ENCODE results near the gene GPR137C. TPM values are rescaled to one million over a fixed set of nuclear protein-coding genes. Genes with fewer than 3 reads are reported as not detected.
A peak's percentile ranks its signal among the peaks of the same experiment; 100 is the strongest.

GPR137C gene, protein sequence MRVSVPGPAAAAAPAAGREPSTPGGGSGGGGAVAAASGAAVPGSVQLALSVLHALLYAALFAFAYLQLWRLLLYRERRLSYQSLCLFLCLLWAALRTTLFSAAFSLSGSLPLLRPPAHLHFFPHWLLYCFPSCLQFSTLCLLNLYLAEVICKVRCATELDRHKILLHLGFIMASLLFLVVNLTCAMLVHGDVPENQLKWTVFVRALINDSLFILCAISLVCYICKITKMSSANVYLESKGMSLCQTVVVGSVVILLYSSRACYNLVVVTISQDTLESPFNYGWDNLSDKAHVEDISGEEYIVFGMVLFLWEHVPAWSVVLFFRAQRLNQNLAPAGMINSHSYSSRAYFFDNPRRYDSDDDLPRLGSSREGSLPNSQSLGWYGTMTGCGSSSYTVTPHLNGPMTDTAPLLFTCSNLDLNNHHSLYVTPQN
- total RNA-seq (under 1 TPM; 0.16 to 0.18 TPM), polyA plus RNA-seq (not detected), total RNA-seq (0 to 0.36 (median 0.04) reads per million in 6 experiments)

DNA sequence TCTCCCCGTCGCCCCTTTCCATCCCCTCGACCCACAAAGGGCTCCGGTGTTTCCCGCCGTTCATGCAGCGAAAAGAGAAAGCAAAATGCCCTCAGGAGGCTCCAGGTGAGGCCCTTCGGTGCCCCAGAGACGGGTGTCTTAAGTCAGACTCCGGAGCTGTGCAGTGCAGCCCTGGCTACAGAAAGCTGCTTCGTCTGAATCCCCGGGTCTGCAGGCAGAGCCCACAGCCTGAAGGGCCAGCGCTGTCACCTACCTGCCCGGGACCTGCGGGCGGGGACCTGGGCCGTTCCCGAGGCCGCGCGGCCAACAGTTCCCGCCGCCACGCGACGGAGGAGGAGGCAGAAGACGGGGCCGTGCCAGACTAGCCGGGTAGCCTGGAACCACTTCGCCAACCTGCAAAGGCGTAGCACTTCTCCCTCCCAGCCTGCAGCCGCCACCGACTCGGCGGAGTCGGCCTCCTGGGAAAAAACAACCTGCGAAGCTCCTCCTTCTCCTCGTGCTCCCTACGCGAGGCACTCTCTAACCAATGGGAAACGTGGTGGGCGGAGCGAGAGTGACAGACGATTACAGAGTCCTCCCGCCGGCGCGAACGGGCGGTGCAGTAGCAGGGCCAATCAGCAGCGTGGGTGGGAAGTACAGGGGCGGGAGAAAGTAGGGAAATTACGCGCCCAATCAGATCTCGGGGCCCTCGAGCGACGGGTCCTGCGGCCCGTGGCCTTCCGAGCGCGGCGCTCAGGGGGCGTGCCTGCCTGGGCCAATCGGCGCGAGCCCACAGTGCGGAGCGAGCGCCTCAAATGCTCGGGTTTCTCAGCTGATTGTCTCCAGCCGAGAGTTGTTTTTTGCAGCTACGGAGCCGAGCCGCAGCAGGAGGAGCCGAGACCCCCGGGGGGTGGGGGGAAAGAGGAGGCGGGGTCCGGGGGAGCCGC is at the start of gene GPR137C, which contains the start of gene TXNDC16:
Gene GPR137C (plus strand): TSS at position 774 of the 926 bp plus-strand sequence. CDS start 312 bp downstream, outside the sequence.
Gene TXNDC16 (minus strand): TSS at position 443 of the 926 bp plus-strand sequence. CDS start 8,948 bp downstream, outside the sequence.
- POLR2A ChIA-PET = interaction anchor here (0.6 to 2.0 kb wide), 11 partner anchors 10 to 601 kb away, joined by 3 to 6 read pairs (median 4); partner anchors contain the start of genes DDHD1 and PTGER2
- peak within 1 kb of the TSS; percentile 88 to 98 (median 96) for H3K27ac Mint-ChIP-seq
- H3K27me3 Mint-ChIP-seq = peaks cover 0 to 6% (median 0%) of the 10 kb centered on the region in 5 donors
- H3K4me3 Mint-ChIP-seq = peak within 1 kb of the TSS; percentile 92 to 100 (median 96)
- no peaks in the 10 kb centered on the region for H3K9me3 Mint-ChIP-seq
- ATAC-seq (peak; percentile 87 to 89), DNase-seq (peak; percentile 94 to 100 (median 99))
- H3K36me3 Mint-ChIP-seq = peaks cover 0 to 7% (median 0%) of the 10 kb centered on the region in 3 donors
- peaks cover 18 to 49% (median 30%) of the 10 kb centered on the region in 4 donors for H3K4me1 Mint-ChIP-seq

DNA sequence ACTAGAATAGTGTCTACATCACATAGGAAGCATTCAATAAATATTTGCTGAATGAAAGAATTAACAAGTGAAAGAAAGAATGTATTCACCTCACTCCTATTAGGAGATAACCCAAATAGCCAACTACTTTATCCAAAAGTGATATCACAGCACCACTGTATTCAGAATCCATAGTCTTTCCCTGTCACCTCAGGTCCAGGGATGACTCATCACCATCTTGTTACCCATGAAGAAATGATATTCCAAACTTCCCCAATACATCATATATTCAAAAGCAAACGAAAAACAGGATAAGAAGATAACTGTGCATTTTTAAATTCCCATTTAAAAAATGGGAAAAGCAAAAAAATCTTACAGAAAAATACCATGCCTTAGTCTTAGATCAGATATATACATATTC is 39.4 kb upstream of the GPR137C start:
- POLR2A ChIA-PET = no interaction called here
- Mint-ChIP-seq H3K27ac (no peak overlapping the region), H3K36me3 (peaks cover 0 to 24% (median 14%) of the 10 kb centered on the region in 3 donors), H3K9me3 (peaks cover 0 to under 1% (median 0%) of the 10 kb centered on the region in 9 donors), H3K27me3 (no peaks in the 10 kb centered on the region), H3K4me1 (no peaks in the 10 kb centered on the region), H3K4me3 (no peak overlapping the region)
- no peak for ATAC-seq
- no peak for DNase-seq

DNA sequence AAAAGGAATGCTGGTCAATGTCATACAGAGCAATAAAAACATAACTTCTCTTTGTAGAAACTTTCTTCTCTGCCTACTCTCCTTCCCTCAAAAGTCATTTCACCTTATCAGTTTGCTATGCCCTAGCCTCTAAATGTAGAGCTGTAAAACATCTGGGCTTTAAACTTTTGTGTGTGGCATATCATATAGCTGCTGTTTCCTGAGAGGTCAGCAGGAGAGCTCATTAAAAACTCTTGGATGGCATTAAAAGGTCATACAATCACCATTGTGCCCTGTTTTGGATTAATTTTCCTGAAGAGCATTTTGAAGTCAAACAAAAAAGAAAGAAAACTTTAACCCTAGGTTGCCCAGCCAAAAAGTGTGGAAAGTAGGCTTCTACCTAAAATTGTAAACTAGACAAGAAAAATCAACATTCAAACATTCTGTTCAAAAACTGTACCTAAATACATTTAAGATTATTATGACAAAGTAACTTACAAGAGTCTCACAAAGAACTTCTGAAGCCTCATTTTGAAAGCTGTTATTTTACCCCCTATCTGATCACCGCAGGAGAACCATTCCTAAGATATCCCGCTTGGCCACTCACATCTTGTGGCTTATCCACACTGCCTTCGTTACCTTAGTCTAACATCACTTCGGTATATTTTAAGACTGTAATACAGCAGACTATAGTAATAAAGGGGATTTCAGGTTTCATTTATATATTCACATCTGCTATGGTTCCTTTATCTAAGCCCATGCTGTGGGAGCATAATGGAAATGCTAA is 38.4 kb upstream of the GPR137C start:
- DNase-seq (no peak), ATAC-seq (no peak)
- Mint-ChIP-seq H3K4me1 (no peaks in the 10 kb centered on the region), H3K27ac (no peak overlapping the region), H3K4me3 (no peak overlapping the region), H3K9me3 (no peaks in the 10 kb centered on the region), H3K27me3 (no peaks in the 10 kb centered on the region), H3K36me3 (peaks cover 0 to 19% (median 6%) of the 10 kb centered on the region in 3 donors)
- POLR2A ChIA-PET = no interaction called here

DNA sequence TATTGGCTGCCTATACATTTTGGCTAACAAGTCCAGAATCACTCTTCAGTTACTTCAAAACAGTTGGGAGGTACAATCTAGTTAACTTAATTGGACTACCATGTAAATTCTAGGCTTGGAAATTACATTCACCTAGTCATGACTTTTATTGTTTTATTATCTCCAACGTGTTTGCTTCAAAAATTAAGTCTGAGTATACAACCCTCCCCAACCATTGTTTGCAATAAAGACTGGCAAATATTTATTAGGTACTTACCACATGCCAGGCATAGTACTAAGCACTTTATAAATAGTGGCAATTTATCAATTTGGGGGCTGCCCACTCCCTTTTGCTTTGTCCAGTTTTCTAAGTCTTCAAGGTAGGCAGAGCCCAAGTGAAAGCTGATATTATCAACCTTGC is 30.6 kb upstream of the GPR137C start:
- Mint-ChIP-seq H3K9me3 (no peaks in the 10 kb centered on the region), H3K36me3 (peaks cover 0 to 16% (median 2%) of the 10 kb centered on the region in 3 donors), H3K4me1 (peaks cover 0 to 2% (median 0%) of the 10 kb centered on the region in 4 donors), H3K27ac (no peak overlapping the region), H3K27me3 (no peaks in the 10 kb centered on the region), H3K4me3 (no peak overlapping the region)
- ATAC-seq (no peak), DNase-seq (no peak)
- POLR2A ChIA-PET = no interaction called here

DNA sequence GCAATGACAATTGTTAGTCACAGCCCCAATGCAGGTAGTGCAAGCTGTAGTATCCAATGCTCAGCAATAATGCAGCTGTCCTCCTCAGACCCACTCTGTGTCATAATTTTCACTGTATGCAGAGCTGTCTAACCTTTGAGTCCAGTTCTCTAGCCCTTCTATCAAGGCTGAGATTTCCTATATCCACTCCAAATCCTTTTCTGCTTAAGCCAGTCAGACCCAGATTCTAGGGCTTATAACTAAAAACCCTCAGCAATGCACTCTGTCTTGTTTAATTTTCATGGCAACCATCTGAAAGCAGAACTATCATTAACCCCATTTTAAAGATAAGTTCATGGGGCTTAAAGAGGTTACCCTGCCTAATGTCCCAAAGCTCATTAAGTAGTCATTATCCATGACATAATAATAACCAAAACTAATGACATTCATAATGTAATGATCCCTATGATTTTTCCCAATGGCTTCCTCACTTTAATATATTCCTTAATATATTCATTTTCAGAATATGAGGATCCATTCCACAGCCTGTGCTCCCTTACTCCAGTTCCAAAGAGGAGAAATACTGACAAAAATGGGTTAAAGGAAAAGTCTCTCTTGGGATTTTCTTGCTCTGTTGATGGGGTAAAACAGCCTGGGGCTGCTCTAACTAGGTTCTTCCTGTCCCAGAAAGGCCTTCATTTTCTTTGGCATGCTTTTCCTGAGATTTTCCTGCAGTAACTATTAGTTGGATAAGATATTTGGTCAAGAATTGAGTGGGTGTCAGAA is 29.9 kb upstream of the GPR137C start:
- Mint-ChIP-seq H3K4me1 (peaks cover 0 to 3% (median 0%) of the 10 kb centered on the region in 4 donors), H3K4me3 (no peak overlapping the region), H3K9me3 (no peaks in the 10 kb centered on the region), H3K27me3 (no peaks in the 10 kb centered on the region), H3K27ac (no peak overlapping the region), H3K36me3 (peaks cover 0 to 20% (median 7%) of the 10 kb centered on the region in 3 donors)
- POLR2A ChIA-PET = no interaction called here
- DNase-seq = no peak
- no peak for ATAC-seq

DNA sequence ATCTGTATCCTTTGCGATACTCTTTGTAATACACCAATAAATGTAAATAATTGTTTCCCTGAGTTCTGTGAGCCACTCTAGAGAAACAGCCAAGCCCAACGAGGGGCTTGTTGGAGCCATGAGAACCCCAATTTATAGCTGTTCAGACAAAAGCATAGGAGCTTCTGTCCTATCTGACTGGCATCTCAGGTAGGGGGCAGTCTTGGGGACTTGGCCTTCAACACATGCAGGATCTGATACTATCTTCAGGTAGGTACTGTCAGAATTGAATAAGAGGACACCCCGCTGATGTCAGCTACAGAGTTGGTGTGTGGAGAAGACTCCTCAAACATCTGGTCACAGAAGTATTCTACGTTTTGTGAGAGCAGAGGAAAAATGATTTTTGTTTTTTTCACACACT is 25.6 kb upstream of the GPR137C start:
- peaks cover 0 to 18% (median 10%) of the 10 kb centered on the region in 3 donors for H3K36me3 Mint-ChIP-seq
- no peaks in the 10 kb centered on the region for H3K9me3 Mint-ChIP-seq
- H3K4me1 Mint-ChIP-seq = peaks cover 0 to 3% (median 0%) of the 10 kb centered on the region in 4 donors
- DNase-seq (no peak), ATAC-seq (no peak)
- POLR2A ChIA-PET = interaction anchor here (0.6 kb wide), 1 partner anchor 124 kb away, joined by 3 read pairs; no protein-coding TSS in a partner anchor
- H3K27me3 Mint-ChIP-seq = no peaks in the 10 kb centered on the region
- H3K27ac Mint-ChIP-seq = no peak overlapping the region
- no peak overlapping the region for H3K4me3 Mint-ChIP-seq

DNA sequence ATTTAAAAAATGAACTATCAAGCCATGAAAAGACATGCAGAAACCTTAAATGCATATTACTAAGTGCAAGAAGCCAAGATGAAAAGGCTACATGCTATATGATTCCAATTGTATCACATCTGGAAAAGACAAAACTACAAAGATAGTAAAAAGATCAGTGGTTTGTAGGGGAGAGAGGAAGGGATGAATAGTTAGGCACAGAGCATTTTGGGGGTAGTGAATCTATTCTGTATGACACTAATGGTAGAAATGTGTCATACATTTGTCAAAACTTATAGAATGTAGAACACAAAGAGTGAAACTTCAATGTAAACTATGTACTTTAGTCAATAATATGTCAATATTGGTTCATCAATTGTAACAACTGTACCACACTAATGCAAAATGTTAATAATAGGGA is 21.2 kb upstream of the GPR137C start:
- Mint-ChIP-seq H3K4me1 (peaks cover 0 to 1% (median 0%) of the 10 kb centered on the region in 4 donors), H3K27me3 (no peaks in the 10 kb centered on the region), H3K36me3 (peaks cover 10 to 31% (median 30%) of the 10 kb centered on the region in 3 donors), H3K4me3 (no peak overlapping the region), H3K9me3 (no peaks in the 10 kb centered on the region), H3K27ac (no peak overlapping the region)
- peak; percentile 25 to 30 for ATAC-seq
- no peak for DNase-seq
- POLR2A ChIA-PET = no interaction called here

DNA sequence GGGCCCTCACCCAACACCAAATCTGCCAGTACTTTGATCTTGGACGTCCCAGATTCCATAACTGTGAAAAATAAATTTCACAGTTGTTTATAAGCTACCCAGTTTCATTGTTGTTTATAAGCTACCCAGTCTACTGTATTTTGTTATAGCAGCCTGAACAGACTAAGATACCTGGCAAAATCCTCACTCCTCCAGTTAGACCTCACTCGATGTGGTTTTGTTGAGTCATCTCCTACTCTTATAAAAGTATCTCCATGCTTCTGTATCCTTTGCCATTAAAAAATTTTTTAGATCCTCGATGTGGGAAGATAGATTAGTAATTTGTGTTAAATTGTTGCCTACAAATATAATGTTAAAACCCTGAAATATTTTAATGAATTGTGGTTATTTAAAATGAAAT is 16.4 kb upstream of the GPR137C start:
- POLR2A ChIA-PET = no interaction called here
- DNase-seq (no peak), ATAC-seq (no peak)
- Mint-ChIP-seq H3K27ac (no peak overlapping the region), H3K9me3 (no peaks in the 10 kb centered on the region), H3K4me3 (no peak overlapping the region), H3K27me3 (no peaks in the 10 kb centered on the region), H3K36me3 (peaks cover 11 to 51% (median 41%) of the 10 kb centered on the region in 3 donors), H3K4me1 (peaks cover 3 to 16% (median 5%) of the 10 kb centered on the region in 4 donors)

DNA sequence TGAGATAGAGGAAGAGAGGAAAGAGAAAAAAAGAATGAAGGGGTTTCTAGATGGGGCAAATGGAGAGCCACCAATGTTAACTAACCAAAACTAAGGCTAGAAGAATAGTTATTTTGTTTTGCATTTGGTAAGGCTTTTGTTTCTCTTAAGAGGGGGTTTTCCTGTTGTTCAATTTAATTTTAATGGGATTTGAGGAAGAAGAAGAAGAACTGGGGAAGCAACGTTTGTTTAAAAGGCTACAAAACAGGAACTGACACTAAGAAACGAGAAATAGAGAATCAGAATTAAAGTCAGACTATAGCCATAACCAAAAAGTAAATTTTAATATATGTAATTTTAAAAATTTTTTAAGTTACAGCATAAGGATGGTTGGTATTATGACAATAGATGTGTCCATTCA is 14.0 kb upstream of the GPR137C start:
- H3K36me3 Mint-ChIP-seq = peaks cover 15 to 64% (median 40%) of the 10 kb centered on the region in 3 donors
- peaks cover 3 to 16% (median 5%) of the 10 kb centered on the region in 4 donors for H3K4me1 Mint-ChIP-seq
- no peaks in the 10 kb centered on the region for H3K9me3 Mint-ChIP-seq
- ATAC-seq (no peak), DNase-seq (no peak)
- POLR2A ChIA-PET = no interaction called here
- H3K27me3 Mint-ChIP-seq = no peaks in the 10 kb centered on the region
- H3K27ac Mint-ChIP-seq = no peak overlapping the region
- no peak overlapping the region for H3K4me3 Mint-ChIP-seq

DNA sequence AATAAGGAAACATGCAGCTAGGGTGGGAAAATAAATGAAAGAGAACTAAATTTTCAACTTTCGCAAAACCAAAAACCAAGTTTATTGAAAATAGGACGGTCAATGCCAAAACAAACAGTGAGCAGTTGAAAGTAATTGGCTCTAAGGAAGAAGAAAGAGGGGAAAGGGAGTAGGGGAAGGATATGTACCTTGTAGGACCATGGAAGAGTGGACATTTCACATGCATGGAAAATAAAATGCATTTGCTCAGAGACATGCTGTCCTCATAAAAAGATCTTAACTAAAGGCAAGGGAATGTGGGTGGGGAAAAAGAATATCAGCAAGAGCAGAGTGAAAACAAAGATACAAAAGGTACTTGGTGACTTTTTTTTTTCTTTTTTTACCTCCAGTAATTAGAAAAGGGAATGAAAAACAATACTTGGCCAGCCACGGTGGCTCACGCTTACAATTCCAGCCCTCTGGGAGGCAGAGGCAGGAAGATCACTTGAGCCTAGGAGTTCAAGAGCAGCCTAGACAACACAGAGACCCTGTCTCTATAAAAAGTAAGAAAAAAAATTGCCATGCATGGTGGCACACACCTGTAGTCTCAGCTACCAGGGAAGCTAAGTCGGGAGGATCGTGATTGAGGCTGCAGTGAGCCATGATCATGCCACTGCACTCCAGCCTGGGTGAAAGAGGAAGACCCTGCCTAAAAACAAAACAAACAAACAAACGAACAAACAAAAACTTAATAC is 6.9 kb upstream of the GPR137C start:
- peaks cover 5 to 19% (median 16%) of the 10 kb centered on the region in 3 donors for H3K36me3 Mint-ChIP-seq
- no peaks in the 10 kb centered on the region for H3K27me3 Mint-ChIP-seq
- POLR2A ChIA-PET = interaction anchor here (0.5 kb wide), 1 partner anchor 306 kb away, joined by 4 read pairs; no protein-coding TSS in a partner anchor

DNA sequence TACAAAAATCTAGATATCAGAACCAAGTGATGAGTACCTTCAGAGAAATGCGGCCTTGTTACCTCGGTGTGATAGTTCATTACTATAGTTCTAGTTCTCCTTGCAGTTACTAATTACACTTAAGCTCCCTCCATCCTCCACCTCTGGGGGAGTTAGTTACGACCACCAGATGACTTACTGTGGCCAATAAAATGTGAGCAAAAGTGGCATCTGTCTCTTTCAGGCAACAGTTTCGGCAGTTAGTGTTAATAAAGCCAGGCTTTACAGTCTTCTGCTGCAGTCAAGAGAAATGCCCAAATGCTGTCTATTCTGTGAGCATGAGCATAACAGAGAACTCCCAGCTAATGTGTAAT is 6.3 kb upstream of the GPR137C start:
- Mint-ChIP-seq H3K27me3 (no peaks in the 10 kb centered on the region), H3K4me3 (no peak overlapping the region), H3K9me3 (no peaks in the 10 kb centered on the region), H3K27ac (no peak overlapping the region), H3K36me3 (peaks cover 5 to 14% (median 14%) of the 10 kb centered on the region in 3 donors), H3K4me1 (peaks cover 16 to 39% (median 27%) of the 10 kb centered on the region in 4 donors)
- POLR2A ChIA-PET = no interaction called here
- DNase-seq (no peak), ATAC-seq (no peak)

More for the DNA sequence above, 6.9 kb upstream of the GPR137C start:
- no peak overlapping the region for H3K4me3 Mint-ChIP-seq
- no peaks in the 10 kb centered on the region for H3K9me3 Mint-ChIP-seq
- ATAC-seq (no peak), DNase-seq (no peak)
- H3K4me1 Mint-ChIP-seq = peaks cover 13 to 34% (median 22%) of the 10 kb centered on the region in 4 donors
- peak overlapping the region in 2 of 10 donors; percentile 33 to 48 for H3K27ac Mint-ChIP-seq

Measured in naive thymus-derived CD8-positive, alpha-beta T cell (primary cell).